ACHN (cell line): ENCODE data around the gene YDJC.
"Not testable (repeated sequence)": the region's sequence is repeated elsewhere in the genome, so short reads cannot be mapped to it uniquely, and the experiment has no call there.

Source experiments
- DNase-seq: peaks from one replicate; pipeline ENCODE4 v3.0.0-alpha.2; 2015
- in situ Hi-C: cut with HindIII; loops from 2 replicates; pipeline ENCODE4 v1.10.0; 2017; ENCODE audit warnings: low sequenced_read_pairs, low pct_ligation_motif_present, low pct_unique_long_range_greater_than_20kb

The YDJC gene

GRCh38 chr22:21629255-21630149 is at the start of gene YDJC:
Gene YDJC, minus strand, starts transcription at chr22:21630022. Its CDS starts 8 bp downstream, at chr22:21630014.
- in situ Hi-C loops = no loop called here
- peak; percentile 90 for DNase-seq

- in situ Hi-C loops = no loop called here
These were observed 49.6 kb upstream of the YDJC start for GRCh38 chr22:21679383-21679782.

GRCh38 chr22:21678842-21679241 is 49.0 kb upstream of the YDJC start:
- DNase-seq, in situ Hi-C loops: not testable (repeated sequence)

More at GRCh38 chr22:21679383-21679782, 49.6 kb upstream of the YDJC start:
- no peak for DNase-seq

DNA sequence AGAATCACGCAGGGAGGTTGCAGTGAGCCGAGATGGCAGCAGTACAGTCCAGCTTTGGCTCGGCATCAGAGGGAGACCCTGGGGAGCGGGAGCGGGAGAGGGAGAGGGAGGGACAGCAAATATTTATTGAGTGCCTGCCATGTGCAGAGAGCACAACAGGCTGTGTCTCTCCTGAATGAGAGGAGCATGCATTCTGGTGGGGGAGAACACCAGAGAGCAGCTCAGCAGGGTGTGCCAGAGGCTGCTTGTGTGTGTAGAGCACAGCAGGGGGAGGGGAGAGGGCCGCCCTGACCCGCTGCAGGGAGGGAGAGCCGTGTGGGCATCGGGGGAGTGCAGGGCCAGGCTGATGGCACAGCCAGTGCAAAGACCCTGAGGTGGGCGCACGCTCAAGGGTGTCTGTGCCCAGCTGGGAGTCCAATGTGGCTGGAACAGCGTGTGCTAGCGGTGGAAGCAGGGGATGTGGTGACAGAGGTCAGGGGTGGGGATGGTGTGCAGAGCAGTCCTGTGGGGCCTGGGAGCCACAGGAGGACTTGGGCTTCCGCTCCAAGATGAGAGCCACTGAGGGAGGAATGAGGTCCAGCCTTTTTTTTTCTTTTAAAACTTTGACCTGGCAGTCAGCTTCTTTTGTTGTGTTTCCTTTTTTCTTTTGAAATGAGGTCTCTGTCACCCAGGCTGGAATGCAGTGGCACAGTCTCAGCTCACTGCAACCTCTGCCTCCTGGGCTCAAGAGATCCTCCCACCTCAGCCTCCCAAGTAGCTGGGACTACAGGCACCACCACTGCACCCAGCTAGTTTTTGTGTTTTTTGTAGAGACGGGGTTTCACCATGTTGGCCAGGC is 48.0 kb upstream of the YDJC start:
- DNase-seq = no peak
- in situ Hi-C loops = no loop called here

GRCh38 chr22:21674638-21675245 is 44.9 kb upstream of the YDJC start:
- DNase-seq = peak; percentile 24
- in situ Hi-C loops = no loop called here

- DNase-seq = no peak
- in situ Hi-C loops = no loop called here
These were observed 43.9 kb upstream of the YDJC start for GRCh38 chr22:21673534-21674321.

DNA sequence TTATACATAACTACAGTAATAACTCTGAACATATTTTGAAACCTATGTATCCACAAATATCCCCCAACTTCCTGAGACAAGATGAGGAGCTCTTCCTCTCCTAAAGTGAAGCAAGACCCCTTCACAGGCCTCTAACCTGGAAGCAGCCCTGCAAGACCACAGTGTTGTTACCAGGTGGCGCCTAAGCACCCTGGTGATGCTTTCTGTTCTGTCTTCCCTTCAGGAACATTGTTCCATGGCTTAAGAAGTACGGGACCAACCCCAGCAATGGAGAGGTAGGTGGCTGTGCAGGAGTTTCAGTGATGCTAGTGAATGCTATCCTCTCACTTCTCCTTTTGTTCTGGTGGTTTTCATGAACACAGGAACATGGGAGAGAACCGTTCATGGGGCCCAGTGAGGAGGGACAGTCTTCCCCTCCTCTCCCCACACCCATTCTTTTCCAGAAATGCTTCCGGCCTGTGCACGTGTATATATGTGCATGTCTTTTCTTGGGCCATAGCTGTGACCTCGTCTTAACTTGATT is 42.3 kb upstream of the YDJC start:
- no peak for DNase-seq
- in situ Hi-C loops = no loop called here

DNA sequence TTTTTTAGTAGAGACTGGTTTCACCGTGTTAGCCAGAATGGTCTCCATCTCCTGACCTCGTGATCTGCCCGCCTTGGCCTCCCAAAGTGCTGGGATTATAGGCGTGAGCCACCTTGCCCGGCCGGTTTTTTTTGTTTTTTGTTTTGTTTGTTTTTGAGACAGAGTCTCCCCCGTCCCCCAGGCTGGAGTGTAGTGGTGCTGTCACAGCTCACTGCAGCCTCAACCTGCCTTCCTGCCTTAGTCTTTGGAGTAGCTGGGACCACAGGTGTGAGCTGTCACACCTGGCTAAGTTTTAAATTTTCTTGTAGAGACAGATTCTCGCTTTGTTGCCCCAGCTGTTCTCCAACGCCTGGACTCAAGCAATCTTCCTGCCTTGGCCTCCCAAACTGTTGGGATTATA is 39.2 kb upstream of the YDJC start:
- in situ Hi-C loops = no loop called here
- DNase-seq = no peak

- in situ Hi-C loops = no loop called here
- DNase-seq = no peak
These were observed 37.0 kb upstream of the YDJC start for GRCh38 chr22:21666786-21667185.

GRCh38 chr22:21665047-21665851 is 35.4 kb upstream of the YDJC start:
- no peak for DNase-seq
- in situ Hi-C loops = no loop called here

GRCh38 chr22:21663738-21664137 is 33.9 kb upstream of the YDJC start:
- in situ Hi-C loops = no loop called here
- DNase-seq = no peak

DNA sequence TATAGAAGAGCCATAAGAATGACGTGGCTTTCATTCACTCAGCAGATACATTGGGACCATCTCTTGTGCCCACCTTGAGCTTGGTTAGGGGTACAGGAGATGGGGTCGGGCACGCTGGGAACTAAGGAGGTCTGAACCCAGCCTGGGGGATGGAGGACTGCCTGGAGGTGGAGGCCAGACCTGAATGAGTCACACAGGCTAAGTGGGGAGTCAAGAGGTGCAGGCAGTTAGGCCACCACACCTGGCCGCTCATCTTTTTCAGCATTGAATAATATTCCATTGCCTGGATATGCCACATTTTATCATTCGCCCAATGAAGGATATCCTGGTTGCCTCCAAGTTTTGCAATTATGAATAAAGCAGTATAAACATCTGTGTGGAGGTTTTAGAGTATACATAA is 32.2 kb upstream of the YDJC start:
- in situ Hi-C loops = no loop called here
- DNase-seq = no peak

DNA sequence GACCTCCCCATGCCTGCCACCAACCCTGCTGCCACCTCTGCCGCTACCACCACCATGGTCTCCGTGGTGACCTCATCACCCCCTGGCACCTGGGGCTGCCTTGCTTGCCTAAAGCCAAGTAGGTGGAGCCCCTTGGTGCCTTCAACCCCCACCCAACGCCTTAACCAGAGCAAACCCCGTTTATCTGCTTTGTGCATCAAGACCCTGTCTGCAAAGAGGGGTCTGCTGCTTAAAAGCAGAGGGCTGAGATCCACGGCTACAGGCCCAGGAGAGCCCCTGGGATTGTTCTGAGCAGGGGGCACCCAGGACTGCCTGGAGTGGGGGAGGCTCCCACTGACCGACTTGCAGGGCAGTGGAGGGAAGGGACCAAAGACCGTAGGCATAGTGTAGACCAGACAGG is 31.1 kb upstream of the YDJC start:
- DNase-seq = no peak
- in situ Hi-C loops = no loop called here

DNA sequence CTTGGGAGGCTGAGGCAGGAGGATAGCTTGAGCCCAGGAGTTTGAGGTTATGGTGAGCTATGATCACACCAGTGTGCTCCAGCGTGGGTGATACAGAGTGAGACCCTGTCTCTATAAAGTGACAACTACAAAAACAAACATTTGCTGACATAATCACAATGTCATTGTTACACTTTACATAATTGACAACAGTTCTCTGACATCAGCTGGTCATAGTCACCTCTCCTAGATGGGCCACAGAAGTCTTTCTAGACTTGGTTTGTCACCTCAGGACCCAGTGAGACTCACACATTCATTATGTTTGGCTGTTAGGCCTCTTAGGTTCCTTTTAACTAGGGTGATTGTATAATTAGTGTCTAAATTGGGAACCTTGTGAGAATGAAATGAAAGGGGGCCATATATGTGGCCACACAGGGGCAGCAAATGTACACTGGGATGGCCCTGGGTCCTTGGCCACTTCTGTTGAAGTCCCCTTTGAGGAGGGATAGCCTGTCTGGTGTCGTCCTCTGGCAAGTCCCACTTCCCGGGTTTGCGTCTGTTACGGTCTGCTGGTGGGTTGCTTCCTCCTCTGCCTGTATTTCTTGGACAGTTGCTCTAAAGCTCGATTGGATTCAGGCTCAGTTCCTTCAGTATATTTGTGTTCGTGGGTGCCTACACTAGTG is 30.2 kb upstream of the YDJC start:
- in situ Hi-C loops = no loop called here
- no peak for DNase-seq

GRCh38 chr22:21657360-21658032 is 27.7 kb upstream of the YDJC start:
- DNase-seq = peak; percentile 66

DNA sequence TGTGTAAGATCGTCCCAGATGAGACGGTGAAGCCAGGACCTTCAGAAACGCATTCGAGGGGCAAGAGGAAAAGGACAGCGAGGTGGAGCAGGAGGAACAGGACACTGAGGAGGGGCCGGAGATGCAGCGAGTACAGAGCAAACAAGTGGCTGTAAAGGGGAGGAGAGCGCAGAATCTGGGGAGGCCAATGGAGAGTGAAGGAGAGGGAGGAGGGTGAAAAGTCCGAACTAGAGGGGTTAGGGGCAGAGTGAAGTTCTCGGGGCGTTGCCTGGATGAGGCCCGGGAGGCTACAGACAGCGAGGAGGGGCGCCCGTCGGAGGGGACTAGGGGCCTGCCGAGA is 27.2 kb upstream of the YDJC start:
- no peak for DNase-seq
- in situ Hi-C loops = no loop called here

More at GRCh38 chr22:21657360-21658032, 27.7 kb upstream of the YDJC start:
- in situ Hi-C loops = no loop called here
